Gastroesophageal sphincter (tissue), 4 donors: Measurements from ENCODE around the gene MOV10L1. TPM values are rescaled to one million over a fixed set of nuclear protein-coding genes. Genes with fewer than 3 reads are reported as not detected.

Experiments
- ATAC-seq: fragments of 150-250 bp; one replicate; pipeline ENCODE4 v1.9.1; 2016; ENCODE audit warnings: mild to moderate bottlenecking, moderate library complexity
- H3K27ac ChIP-seq, 4 donors: fragments of 200-600 bp; sonication (generic) in 3 of 4; 1 replicate in 3 of 4; 2 replicates in 1 of 4; pipeline ENCODE4 v1.5.1; 2016 to 2019
- H3K27me3 ChIP-seq: fragments of 200-600 bp; sonication (generic); one replicate; pipeline ENCODE4 v1.5.1; 2019
- H3K36me3 ChIP-seq, 2 donors: fragments of 200-600 bp; sonication (generic); one replicate each; pipeline ENCODE4 v1.5.1; 2019; ENCODE audit warnings: control low read depth in 1 of 2
- H3K4me1 ChIP-seq, 3 donors: fragments of 200-600 bp; sonication (generic); 1 replicate in 2 of 3; 2 replicates in 1 of 3; pipeline ENCODE4 v1.5.1; 2016 to 2019; ENCODE audit warnings: control low read depth in 2 of 3
- H3K4me3 ChIP-seq, 2 donors: fragments of 200-600 bp; sonication (generic); one replicate each; pipeline ENCODE4 v1.5.1; 2019; ENCODE audit warnings: mild to moderate bottlenecking in 1 of 2, moderate library complexity in 1 of 2
- H3K9me3 ChIP-seq, 3 donors: fragments of 200-600 bp; sonication (generic); one replicate each; pipeline ENCODE4 v1.5.1; 2017 to 2019; ENCODE audit warnings: control low read depth in 2 of 3
- CTCF ChIP-seq, 4 experiments: fragments of 200-600 bp in 2 of 4; fragments of 450-650 bp in 2 of 4; sonication (generic) in 1 of 4; IDR thresholded peaks; one replicate each; pipeline ENCODE4 v1.5.1; 2017 to 2019; ENCODE audit warnings: antibody characterized with exemption in 4 of 4, mild to moderate bottlenecking in 2 of 4, moderate library complexity in 2 of 4
- EP300 ChIP-seq: sonication (generic); formaldehyde crosslinking; IDR thresholded peaks from one replicate; pipeline ENCODE4 v1.6.1; 2017; ENCODE audit warnings: antibody characterized with exemption, mild to moderate bottlenecking
- POLR2A ChIP-seq, 2 donors: fragments of 450-650 bp; IDR thresholded peaks; one replicate each; pipeline ENCODE4 v1.6.1; 2017; ENCODE audit warnings: antibody characterized with exemption in 2 of 2, mild to moderate bottlenecking in 2 of 2, moderate library complexity in 1 of 2
- POLR2AphosphoS5 ChIP-seq: sonication (generic); formaldehyde crosslinking; IDR thresholded peaks from one replicate; pipeline ENCODE4 v1.6.1; 2017; ENCODE audit warnings: antibody characterized with exemption
- WGBS, 2 donors: methylation state at CpG; one replicate each; pipeline ENCODE4 v1.1.5; 2018; ENCODE audit warnings: low coverage in 1 of 2; 5-methylcytosine and 5-hydroxymethylcytosine counted together
- total RNA-seq, 4 donors: library from RNA; depleted of rRNA; stranded (reverse); fragments of >200 nt; gene quantifications; one replicate each; pipeline ENCODE4 v1.1.0, GENCODE V29; 2016

Gene MOV10L1
- total RNA-seq, 4 donors from 2014 or later: 0.78 TPM; not detected in 3

- peaks cover 53% of the 10 kb centered on the region for H3K27me3 ChIP-seq
- TF ChIP-seq POLR2AphosphoS5 (no peak), EP300 (no peak), CTCF (IDR thresholded peaks at IDR 0.05) (no peak), POLR2A (IDR thresholded peaks at IDR 0.05) (no peak)
- no peak for ATAC-seq
- no peak overlapping the region for H3K4me3 ChIP-seq
- WGBS, 2 donors: 50% methylated on average over 1 of the region's 27 CpGs; no CpG with 5 or more reads in 1 of the 2 donors
- no peaks in the 10 kb centered on the region for H3K9me3 ChIP-seq
- H3K27ac ChIP-seq: no peak overlapping the region
- no peaks in the 10 kb centered on the region for H3K36me3 ChIP-seq
- peaks cover 0 to 21% (median 7%) of the 10 kb centered on the region in 3 donors for H3K4me1 ChIP-seq
Observed at GRCh38 chr22:50180727-50181521, 91.1 kb downstream of the MOV10L1 start.

GRCh38 chr22:50182176-50183081 lies 92.6 kb downstream of the MOV10L1 start:
- ATAC-seq: no peak
- peaks cover 0 to 35% (median 14%) of the 10 kb centered on the region in 3 donors for H3K4me1 ChIP-seq
- 20% methylated on average over 1 of the region's 31 CpGs; no CpG with 5 or more reads in 1 of the 2 donors for WGBS, 2 donors
- no peak for TF ChIP-seq EP300
- TF ChIP-seq POLR2A (IDR thresholded peaks at IDR 0.05): no peak
- TF ChIP-seq POLR2AphosphoS5: no peak
- no peak for TF ChIP-seq CTCF (IDR thresholded peaks at IDR 0.05)
- peaks cover 38% of the 10 kb centered on the region for H3K27me3 ChIP-seq
- no peak overlapping the region for H3K27ac ChIP-seq
- no peaks in the 10 kb centered on the region for H3K36me3 ChIP-seq
- H3K4me3 ChIP-seq: no peak overlapping the region
- H3K9me3 ChIP-seq: no peaks in the 10 kb centered on the region

GRCh38 chr22:50183141-50183971 lies 93.5 kb downstream of the MOV10L1 start:
- no peak for ATAC-seq
- peak overlapping the region in 2 of 4 donors; percentile 33 to 84 for H3K27ac ChIP-seq
- H3K4me1 ChIP-seq: peaks cover 0 to 42% (median 15%) of the 10 kb centered on the region in 3 donors
- H3K27me3 ChIP-seq: peaks cover 29% of the 10 kb centered on the region
- H3K9me3 ChIP-seq: no peaks in the 10 kb centered on the region
- no peak overlapping the region for H3K4me3 ChIP-seq
- H3K36me3 ChIP-seq: no peaks in the 10 kb centered on the region
- TF ChIP-seq POLR2A (IDR thresholded peaks at IDR 0.05) (no peak), CTCF (IDR thresholded peaks at IDR 0.05) (no peak), POLR2AphosphoS5 (no peak), EP300 (no peak)
- WGBS, 2 donors: 45% methylated on average over 4 of the region's 19 CpGs; no CpG with 5 or more reads in 1 of the 2 donors

- peak; percentile 44 for ATAC-seq
- Histone ChIP-seq H3K9me3 (no peaks in the 10 kb centered on the region), H3K27ac (peak overlapping the region in 3 of 4 donors; percentile 35 to 84 (median 50)), H3K4me1 (peaks cover 0 to 51% (median 19%) of the 10 kb centered on the region in 3 donors), H3K27me3 (peaks cover 20% of the 10 kb centered on the region), H3K36me3 (no peaks in the 10 kb centered on the region), H3K4me3 (peak overlapping the region in 1 of 2 donors; percentile 82)
- TF ChIP-seq POLR2AphosphoS5 (no peak), POLR2A (IDR thresholded peaks at IDR 0.05) (no peak), CTCF (IDR thresholded peaks at IDR 0.05) (no peak), EP300 (no peak)
- WGBS, 2 donors: 0 to 70% methylated on average over 1 to 2 of the region's 32 CpGs
Observed at GRCh38 chr22:50184004-50184901, 94.4 kb downstream of the MOV10L1 start.
